DMS114 treated with DMSO at 0.1 percent for 48 hours (cell line): Measurements from ENCODE around the gene NME7.
"Not testable (repeated sequence)": the region's sequence is repeated elsewhere in the genome, so short reads cannot be mapped to it uniquely, and the experiment has no call there.

Experiments
- DNase-seq: peaks from one replicate; lab custom pipeline; 2025; ENCODE audit not compliant: unreplicated experiment; lab: John Stamatoyannopoulos, UW

NME7 gene

DNA sequence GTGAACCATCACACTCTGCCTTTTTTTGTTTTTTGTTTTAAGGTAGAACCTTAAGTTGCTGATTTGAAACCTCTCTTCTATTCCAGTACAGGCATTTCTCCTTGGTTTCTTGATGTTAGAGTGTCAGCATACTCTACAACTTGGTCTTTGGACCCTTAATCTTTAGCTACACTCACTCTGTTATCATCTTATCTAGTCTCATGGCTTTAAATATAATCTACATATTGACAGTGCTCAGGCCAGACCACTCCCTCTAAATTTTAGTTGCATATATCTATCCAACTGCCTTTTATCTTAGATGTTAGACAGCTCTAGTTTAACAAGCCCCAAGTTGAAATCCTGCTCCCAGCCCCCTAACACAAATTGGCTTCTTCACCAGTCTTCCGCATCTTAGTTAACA, 22.1 kb downstream of the NME7 start:
- no peak for DNase-seq

DNA sequence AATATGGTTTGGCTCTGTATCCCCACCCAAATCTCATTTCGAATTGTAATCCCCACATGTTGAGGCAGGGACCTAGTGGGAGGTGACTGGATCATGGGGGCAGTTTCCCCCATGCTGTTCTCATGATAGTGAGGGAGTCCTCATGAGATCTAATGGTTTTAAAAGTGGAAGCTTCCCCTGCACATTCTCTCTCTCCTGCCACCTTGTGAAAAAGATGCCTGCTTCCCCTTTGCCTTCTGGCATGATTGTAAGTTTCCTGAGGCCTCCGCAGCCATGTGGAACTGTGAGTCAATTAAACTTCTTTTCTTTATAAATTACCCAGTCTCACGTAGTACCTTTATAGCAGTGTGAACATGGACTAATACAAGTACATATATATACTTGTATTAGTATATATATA, 25.5 kb downstream of the NME7 start:
- DNase-seq, result not testable (repeated sequence)

DNA sequence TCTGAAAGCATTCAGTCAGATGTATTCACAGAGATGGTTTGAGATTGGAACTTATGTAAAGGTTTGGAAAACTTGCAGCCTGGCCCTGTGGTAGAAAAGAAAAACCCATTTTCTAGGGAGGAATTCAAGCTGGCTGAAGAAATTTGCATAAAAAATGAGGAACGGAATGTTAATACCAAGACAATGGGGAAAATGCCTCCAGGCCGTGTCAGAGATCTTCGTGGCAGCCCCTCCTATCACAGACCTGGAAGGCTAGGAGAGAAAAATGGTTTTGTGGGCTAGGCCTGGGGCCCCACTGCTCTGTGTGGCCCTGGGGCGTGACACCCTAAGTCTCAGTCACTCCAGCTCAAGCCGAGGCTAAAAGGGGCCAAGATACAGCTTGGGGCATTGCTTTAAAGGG, 26.7 kb downstream of the NME7 start:
- DNase-seq, result no peak

DNA sequence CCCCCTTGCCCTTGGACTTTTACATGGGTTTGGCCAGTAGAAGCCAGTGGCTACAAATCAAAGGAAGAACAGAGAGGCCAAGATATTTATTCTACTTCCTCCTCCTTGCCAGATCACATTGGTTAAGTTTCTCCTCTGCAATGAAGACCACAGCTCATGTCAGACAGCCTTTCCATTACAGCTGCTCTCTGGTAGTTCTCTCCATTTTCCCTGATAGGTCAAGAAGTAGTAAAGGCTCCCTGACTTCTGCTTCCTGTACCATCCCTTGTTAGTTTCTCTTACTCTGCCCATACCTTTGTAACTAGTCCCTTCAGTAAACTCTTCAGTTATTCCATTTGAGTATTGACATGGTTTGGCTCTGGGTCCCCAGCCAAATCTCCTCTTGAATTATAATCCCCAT, 27.8 kb downstream of the NME7 start:
- DNase-seq, result no peak

DNA sequence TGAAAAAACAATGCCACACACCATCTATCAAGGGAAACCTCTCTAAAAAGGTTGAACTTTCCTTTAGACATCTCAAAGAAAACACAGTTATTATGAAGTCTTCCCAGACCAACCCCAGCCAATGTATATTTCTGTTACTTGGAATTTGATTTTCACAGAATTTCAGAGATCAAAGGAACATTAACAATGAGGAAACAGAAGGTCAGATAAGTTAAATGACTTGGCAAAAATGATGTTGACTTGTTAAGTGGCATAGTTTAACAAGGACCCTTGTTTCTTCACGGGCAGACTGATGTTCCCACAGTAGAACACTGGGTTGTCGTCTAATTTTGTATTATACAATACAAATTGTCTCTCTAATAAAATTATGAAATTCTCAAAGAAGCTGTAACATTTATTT, 29.0 kb downstream of the NME7 start:
- no peak for DNase-seq

DNA sequence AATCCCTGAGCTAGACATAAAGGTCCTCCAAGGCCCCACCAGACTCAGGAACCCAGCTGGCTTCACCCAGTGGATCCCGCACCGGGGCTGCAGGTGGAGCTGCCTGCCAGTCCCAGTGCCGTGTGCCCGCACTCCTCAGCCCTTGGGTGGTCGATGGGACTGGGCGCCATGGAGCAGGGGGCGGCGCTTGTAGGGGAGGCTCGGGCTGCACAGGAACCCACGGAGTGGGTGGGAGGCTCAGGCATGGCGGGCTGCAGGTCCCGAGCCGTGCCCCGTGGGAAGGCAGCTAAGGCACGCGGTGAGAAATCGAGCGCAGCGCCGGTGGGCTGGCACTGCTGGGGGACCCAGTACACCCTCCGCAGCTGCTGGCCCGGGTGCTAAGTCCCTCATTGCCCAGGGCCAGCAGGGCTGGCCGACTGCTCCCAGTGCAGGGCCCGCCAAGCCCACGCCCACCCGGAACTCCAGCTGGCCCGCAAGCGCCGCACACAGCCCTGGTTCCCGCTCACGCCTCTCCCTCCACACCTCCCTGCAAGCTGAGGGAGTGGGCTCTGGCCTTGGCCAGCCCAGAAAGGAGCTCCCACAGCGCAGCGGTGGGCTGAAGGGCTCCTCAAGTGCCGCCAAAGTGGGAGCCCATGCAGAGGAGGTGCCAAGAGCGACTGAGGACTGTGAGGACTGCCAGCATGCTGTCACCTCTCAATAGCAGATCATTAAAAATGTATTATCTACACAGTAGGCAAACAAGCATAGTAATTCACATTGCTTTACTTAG, 30.5 kb downstream of the NME7 start:
- not testable (repeated sequence) for DNase-seq

DNA sequence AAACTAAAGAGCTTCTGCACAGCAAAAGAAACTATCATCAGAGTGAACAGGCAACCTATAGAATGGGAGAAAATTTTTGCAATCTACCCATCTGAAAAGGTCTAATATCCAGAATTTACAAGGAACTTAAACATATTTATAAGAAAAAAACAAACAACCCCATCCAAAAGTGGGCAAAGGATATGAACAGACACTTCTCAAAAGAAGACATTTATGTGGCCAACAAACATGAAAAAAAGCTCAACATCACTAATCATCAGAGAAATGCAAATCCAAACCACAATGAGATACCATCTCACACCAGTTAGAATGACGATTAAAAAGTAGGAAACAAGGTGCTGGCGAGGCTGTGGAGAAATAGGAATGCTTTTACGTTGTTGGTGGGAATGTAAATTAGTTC, 32.9 kb downstream of the NME7 start:
- DNase-seq, result not testable (repeated sequence)

DNA sequence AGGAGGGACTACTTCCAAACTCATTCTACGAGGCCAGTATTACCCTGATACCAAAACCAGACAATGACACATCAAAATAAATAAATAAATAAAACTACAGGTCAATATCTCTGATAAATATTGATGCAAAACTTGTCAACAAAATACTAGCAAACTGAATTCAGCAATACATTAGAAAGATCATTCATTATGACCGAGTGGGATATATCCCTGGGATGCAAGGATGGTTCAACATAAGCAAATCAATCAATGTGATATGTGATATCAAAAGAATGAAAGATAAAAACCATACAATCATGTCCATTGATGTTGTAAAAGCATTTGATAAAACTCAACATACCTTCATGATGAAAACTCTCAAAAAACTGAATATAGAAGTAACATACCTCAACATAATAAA, 36.7 kb downstream of the NME7 start:
- DNase-seq, result no peak

DNA sequence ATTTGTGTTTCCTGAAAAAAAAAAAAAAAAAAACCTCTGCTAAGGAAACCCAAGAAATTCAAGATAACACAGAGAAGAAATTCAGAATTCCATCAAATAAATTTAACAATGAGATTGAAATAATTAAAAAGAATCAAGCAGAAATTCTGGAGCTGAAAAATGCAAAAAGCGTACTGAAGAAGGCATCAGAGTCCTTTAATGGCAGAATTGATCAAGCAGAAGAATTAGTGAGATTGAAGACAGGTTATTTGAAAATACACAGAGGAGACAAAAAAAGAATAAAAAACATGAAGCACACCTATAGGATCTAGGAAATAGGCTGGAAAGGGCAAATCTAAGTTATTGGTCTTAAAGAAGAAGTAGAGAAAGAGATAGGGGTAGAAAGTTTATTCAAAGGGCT, 38.2 kb downstream of the NME7 start:
- DNase-seq, result no peak

DNA sequence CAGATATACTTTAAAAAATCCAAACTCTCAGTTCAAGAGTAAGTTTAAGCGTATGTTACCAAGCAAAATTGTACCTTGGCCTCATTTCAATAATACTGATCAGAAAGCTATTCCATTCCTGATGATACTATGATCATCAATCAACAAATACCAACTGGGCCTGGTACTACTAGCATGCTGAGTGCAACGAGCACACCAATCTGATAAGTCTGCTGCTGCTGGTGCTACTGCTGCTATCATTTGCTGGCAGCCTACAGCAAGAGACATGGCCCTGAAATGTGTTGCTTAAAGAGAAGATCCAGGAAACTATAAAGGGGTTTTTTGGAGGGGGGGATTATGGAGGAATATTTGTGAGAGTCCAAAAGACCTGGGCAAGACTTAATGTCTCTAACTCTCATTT, 39.7 kb downstream of the NME7 start:
- no peak for DNase-seq

DNA sequence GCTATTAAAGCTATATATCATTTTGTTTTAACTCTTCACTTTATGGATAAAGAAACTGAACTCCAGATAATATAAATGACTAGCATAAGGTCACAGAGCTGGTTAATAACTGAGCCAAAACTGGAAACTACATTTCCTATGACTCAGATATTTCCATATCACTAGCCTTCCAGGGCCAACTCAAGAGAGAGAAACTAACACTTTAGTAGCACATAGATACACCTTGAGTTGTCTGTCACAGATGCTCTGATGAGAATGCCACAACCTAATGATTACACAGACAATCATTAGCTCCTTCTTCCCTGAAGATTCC, 40.7 kb downstream of the NME7 start:
- DNase-seq, result no peak

DNA sequence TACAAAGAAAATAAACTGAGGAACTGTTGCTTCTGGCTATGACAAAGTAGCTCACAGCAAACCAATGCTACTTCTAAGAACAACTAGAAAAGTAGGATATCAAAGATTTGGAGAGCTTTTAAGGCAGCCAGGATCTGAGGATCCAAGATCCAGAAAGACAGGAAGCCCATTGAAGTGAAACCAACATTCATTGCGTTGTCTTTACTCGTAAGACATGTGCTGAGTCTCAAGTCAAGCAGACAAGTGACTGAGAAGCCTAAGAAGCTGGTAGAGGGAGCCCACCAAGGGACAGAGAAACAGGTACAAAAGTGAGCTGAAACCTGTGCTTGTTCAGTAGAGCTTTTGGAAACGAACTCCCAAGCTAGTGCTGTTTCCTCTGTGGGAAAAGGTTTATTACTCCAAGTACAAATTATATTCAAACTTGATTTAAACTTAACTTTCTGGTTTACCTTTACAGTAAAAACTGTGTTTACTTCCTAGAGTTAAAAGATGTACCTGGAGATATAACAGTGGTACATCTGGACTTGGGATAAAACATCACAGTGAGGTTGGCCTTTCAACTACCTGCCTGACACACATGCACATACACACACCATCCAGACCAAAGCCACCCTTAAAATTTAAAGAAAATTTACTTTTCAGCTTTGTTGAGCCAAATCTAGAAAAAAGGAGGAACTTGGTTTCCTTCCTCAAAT, 41.2 kb downstream of the NME7 start:
- no peak for DNase-seq

DNA sequence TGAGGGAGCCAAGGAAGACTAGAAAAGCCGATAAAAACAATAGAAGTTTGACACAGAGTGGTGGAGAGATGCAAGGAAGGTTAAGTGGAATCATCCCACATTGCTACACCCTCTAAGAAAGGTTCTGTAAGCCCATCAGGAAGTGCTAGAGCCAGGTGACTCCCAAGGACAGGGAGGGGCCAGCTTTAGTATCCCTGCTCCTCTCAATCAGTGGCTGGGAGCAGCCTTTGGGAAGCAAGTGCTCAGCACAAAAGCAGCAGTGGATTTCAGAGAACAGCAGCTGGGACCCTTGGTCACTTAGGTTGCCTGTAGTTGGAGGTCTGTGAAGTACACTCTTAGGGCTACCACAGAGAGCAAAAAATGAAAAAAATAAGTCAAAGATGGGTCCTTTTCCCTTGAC, 42.5 kb downstream of the NME7 start:
- no peak for DNase-seq

DNA sequence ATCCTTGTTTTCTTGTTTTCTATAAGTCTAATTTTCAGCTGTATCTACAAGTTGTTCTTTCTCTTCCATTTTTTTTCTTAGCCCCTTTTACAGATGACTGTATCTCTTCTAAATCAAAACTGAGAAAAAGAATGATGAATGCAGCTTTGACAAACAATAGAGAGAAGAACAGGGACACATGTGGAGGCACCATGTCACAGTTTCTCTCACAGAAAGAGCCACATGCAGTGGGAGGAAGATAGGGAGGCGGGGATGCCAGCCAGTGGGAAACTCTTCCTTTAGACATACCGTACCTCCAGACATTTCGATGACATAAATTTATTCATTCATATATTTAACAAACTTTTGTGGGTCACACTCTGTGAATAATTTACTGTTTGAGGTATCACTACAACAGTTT, 45.5 kb downstream of the NME7 start:
- DNase-seq, result no peak

DNA sequence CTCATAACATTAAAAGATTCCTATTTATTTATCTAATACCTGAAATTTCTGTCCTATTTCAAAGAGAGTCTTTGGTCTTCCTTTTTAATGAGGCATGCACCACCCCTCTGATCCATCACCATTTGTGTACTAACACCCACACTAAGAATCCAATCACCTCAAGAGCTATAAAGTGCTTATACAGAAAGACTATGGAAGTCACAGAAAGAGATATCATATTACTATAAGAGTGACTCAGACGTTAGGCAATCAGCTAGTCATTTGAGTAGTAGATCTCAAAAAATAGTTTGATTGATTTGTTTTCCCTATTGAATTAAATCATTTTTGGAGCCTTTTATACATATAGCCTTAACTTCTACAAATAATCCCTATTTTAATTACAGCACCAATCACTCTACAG, 46.1 kb downstream of the NME7 start:
- no peak for DNase-seq

DNA sequence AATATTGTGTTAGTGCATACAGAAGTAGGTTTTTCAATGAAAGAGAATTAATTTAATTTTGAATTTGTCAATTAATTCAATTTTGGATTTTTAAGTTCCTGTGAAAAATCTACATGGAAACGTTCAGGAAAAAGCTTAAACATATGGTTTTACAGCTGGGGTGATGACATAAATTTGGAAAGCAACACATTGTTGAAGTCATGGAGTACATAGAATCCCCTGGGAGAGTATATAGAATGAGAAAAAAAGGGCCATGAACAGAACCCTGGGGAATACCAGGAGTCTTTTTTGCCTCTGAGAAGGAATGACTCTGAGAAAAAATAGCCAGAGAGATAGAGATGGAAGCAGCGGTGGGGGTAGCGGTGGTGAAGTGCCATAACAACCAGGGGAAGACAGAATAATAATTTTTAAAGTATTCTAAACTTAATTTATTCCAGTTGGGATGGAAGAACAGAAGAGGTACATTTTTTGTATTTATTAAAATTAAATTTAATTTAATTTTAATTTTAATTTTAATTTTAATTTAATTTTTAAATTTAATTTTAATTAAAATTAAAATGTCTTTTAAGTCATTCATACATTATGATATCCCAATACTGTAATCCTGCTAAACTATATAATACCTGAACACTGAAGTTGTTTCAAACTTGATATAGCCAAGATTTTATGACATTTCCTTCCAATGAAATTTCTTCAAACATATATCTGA, 48.9 kb downstream of the NME7 start:
- DNase-seq, result no peak

DNA sequence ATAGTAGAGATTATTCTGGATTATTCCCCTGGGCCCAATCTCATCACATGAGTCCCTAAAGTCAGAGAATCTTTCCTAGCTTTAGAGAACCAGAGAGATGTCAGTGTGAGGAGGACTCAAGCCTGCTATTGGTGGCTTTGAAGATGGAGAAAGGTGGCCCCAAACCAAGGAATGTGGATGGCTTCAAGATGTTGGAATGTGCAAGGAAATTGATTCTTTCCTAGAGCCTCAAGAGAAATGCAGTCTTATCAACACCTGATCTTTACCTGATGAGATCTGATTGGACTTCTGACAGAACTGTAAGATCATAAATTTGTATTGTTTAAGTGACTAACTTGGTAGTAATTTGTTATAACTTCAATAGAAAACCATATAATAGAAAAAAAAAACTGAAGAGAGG, 51.0 kb downstream of the NME7 start:
- no peak for DNase-seq

DNA sequence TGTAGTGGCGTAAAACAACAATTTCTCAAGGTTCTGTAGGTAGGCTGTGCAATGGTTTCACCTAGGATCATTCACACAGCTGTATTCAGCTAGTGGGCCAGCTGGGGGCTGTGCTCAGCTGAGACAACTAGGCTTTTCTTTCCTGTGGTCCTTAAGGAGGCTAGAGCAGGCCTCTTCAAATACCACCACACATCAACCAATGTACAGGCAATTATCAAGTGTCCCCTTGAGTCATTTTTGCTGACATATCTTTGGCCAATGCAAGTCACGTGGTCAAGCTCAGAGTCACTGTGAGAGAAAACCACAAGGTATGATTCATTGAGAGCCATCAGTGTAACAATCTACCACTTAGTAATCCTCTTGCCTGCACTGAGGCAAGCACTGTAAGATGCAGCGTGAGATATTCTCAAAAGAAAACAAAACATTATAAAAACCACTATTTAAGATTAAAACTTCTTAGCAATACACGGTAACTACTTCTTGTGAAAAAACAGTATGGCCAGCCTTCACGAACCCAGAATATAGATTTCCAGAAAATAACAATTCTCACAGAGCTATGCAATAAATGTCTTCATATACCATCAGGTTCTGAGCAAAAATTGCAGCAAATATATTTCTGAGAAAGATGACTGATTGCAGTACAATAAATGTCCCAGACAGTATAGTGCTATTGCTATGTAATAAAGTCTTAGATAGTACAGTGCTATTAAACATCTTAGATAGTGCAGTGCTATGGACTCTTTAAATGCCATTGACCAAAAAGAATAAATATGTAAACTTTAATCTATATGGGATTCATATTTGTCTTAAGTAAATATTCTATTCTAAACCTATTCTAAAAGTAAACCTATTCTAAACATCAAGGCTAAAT, 55.3 kb downstream of the NME7 start:
- no peak for DNase-seq

DNA sequence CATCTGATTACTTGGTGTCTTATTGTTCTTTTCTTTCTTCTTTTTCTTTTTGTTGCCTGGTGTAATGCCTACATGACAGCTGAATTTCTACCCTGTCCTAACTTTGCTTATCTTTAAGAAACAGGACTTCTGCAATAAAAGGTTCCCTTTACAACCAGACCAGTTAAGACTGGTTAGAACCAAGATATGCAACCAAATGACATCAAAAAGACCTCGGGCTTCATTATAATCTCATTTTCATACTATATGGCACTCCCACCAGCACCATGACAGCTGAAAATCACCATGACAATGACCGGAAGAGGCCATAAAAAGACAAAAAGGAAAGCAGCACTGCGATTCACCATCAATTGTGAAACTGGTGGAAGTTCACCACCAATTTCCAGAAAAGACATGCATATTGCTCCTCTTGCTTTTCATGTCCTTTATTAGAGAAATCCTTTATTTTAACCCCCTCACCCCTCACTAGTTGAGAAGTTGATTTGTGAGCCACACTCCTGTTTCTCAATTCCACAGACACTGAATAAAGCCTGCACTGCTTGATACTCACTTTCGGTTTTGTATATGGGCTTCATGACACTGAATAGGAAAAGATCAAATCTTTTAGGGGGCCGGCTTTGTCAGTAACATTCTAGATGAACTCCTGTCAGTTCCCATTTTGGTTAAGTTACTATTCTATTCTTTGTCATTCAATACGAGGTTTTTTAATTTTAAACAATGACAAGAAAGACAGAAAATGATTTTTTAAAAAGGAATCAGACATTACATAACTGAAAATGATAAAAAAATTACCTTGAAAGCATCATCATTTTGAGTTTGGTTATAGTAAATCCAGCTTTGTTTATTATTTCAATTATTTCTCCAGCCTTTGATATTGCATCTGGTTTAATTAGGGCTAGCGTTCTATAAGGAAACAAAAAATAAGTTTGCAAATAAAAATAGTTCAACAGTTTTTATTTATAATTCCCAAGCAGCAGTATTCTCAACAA, 58.1 kb downstream of the NME7 start:
- DNase-seq, result no peak

DNA sequence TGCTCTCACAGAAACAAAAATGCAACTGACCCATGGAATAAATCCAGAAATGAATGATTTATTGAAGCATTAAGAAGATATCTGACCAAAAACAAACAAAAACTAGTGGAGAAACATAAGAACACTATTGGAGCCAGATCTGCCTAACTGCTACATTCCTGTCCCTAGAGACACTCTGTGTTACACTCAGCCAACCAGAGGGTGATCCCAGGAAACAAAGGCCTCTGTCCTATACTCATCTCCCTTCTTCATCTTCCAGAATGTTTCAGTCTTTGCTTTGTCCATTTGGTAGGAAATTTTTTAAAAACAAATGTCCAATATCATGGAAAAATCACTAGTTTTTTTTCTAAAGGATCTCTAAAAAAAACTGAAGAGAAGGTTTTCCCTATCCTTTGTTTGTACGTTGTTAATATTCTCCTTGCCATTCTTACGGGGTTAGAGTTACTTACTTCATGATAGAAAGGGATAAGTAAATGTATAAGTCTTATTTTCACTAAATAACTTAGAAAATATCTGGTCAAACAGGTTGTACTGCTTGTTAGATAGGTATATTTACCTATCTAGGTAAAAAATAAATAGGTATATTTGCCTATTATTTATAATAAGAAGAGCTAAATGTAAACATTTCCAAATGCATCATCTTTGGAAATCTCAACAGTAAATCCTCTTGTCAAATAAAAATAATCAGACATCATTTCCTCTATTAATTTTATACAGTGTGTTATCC, 59.1 kb downstream of the NME7 start:
- no peak for DNase-seq
